Subcutaneous abdominal adipose tissue (tissue), 5 donors: Measurements from ENCODE around the gene PIWIL4.
"Not testable (repeated sequence)": the region's sequence is repeated elsewhere in the genome, so short reads cannot be mapped to it uniquely, and the experiment has no call there.

Source experiments
- H3K27ac ChIP-seq: one replicate; pipeline ENCODE4 v1.7.0; 2013; ENCODE audit warnings: low read depth, mild to moderate bottlenecking, inconsistent platforms, low read length, moderate library complexity
- H3K27me3 ChIP-seq, 5 donors: one replicate each; pipeline ENCODE4 v1.7.0; 2013; ENCODE audit warnings: low read length in 5 of 5, inconsistent platforms in 1 of 5; ENCODE audit not compliant: control insufficient read depth in 5 of 5, insufficient read depth in 4 of 5
- H3K36me3 ChIP-seq, 5 donors: one replicate each; pipeline ENCODE4 v1.7.0; 2013; ENCODE audit warnings: low read length in 5 of 5; ENCODE audit not compliant: control insufficient read depth in 5 of 5, insufficient read depth in 5 of 5
- H3K4me1 ChIP-seq, 5 donors: one replicate each; pipeline ENCODE4 v1.7.0; 2013; ENCODE audit warnings: low read length in 5 of 5, mild to moderate bottlenecking in 3 of 5, moderate library complexity in 1 of 5; ENCODE audit not compliant: control insufficient read depth in 5 of 5, insufficient read depth in 5 of 5
- H3K4me3 ChIP-seq, 5 donors: one replicate each; pipeline ENCODE4 v1.7.0; 2013; ENCODE audit warnings: low read length in 5 of 5, low read depth in 1 of 5
- H3K9ac ChIP-seq, 5 donors: one replicate each; pipeline ENCODE4 v1.7.0; 2013; ENCODE audit warnings: low read length in 5 of 5, mild to moderate bottlenecking in 4 of 5, moderate library complexity in 3 of 5
- H3K9me3 ChIP-seq, 5 donors: one replicate each; pipeline ENCODE4 v1.7.0; 2013; ENCODE audit warnings: low read length in 5 of 5; ENCODE audit not compliant: control insufficient read depth in 5 of 5
- donor health status: healthy.
- donor health status: healthy.
- donor health status: healthy.
- donor health status: healthy.
- donor health status: healthy.

The PIWIL4 gene

DNA sequence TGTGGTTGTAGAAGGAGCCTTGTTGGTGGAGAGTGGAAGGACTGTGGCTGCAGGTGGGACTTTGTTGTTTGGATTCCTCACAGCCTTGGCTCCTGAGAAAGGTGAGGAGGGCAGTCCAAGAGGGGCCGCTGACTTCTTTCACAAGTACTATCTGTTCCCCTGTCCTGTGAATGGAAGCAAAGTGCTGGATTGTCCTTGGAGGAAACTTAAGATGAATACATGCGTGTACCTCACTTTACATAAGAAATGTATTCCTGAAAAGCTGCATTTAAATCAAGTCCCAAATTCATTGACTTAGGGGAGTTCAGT lies 21.1 kb upstream of the PIWIL4 start:
- no peak overlapping the region for H3K27ac ChIP-seq
- H3K9me3 ChIP-seq: no peaks in the 10 kb centered on the region
- peaks cover 0 to 53% (median 46%) of the 10 kb centered on the region in 5 donors for H3K4me1 ChIP-seq
- peak overlapping the region in 4 of 5 donors; percentile 39 to 81 (median 54) for H3K9ac ChIP-seq
- no peaks in the 10 kb centered on the region for H3K27me3 ChIP-seq
- peaks cover 0 to 4% (median 0%) of the 10 kb centered on the region in 5 donors for H3K36me3 ChIP-seq
- H3K4me3 ChIP-seq: peak overlapping the region; percentile 61 to 85 (median 76)

- Histone ChIP-seq H3K27ac (no peak overlapping the region), H3K9ac (peak overlapping the region in 1 of 5 donors; percentile 41), H3K27me3 (no peaks in the 10 kb centered on the region), H3K4me1 (peaks cover 0 to 53% (median 46%) of the 10 kb centered on the region in 5 donors), H3K36me3 (peaks cover 0 to 4% (median 0%) of the 10 kb centered on the region in 5 donors), H3K4me3 (peak overlapping the region in 3 of 5 donors; percentile 10 to 85 (median 14)), H3K9me3 (no peaks in the 10 kb centered on the region)
These were observed 20.3 kb upstream of the PIWIL4 start for GRCh38 chr11:94546886-94547285.

DNA sequence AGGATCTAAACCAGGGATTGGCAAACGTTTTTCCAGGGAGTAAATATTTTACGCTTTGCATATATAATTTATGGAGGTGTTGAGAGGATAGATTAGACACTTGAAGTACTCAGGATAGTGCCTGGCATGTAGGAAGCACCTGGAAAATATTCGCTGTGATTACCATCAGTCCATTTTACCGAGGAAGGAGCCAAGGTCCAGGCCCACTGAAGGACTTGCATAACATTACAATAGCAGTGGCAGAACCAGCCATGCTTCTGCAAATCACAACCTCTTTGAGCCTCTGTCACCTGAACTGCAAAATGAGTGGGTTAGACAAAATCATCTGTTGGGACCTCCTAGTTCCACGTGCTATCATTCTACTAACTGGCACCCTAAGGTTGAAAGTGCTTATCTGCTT lies 18.0 kb upstream of the PIWIL4 start:
- Histone ChIP-seq H3K4me3 (no peak overlapping the region), H3K9ac (no peak overlapping the region)

DNA sequence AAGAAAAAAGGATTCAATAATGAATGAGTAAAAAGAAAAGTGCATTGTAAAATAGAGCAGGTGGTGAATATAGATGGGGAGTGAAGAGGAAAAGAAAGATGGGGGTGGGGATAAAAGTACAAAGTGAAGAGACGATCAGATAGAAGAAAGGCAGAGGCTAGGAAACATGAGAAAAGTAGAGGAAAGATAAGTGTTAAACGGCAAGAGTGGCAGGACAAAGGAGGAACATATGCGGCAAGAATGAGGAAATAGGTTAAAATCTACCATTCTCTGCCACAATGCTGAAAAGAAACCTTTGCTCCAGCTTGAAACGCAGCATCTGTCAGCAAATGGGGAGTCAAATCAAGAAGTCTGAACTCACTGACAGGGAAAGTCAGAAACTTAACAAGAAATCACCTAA lies 16.7 kb upstream of the PIWIL4 start:
- Histone ChIP-seq H3K4me1 (peaks cover 0 to 33% (median 29%) of the 10 kb centered on the region in 5 donors), H3K9ac (no peak overlapping the region), H3K4me3 (no peak overlapping the region), H3K36me3 (peaks cover 0 to 4% (median 0%) of the 10 kb centered on the region in 5 donors), H3K27ac (no peak overlapping the region), H3K9me3 (no peaks in the 10 kb centered on the region), H3K27me3 (no peaks in the 10 kb centered on the region)

More for the DNA sequence above, 18.0 kb upstream of the PIWIL4 start:
- H3K9me3 ChIP-seq: no peaks in the 10 kb centered on the region
- H3K27me3 ChIP-seq: no peaks in the 10 kb centered on the region
- peaks cover 0 to 4% (median 0%) of the 10 kb centered on the region in 5 donors for H3K36me3 ChIP-seq
- H3K4me1 ChIP-seq: peaks cover 0 to 43% (median 40%) of the 10 kb centered on the region in 5 donors
- no peak overlapping the region for H3K27ac ChIP-seq

DNA sequence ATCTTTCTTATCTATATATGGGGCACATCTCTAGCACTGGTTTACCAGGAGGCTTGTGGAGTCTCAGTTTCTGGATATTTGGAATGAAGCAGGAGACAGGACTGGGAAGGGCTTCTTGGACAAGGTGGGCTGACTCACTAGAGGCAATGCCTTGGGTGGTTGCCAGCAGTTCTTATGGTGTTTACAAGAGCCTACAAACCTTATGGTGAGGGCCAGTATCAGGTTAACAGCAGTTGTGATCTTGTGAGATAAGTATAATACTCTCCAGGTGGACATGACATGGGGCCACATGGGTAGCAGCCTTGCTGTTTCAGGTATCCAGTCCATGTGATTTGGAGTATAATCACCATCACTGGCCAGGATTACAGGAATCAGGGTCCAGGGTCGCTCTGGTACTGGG lies 13.2 kb upstream of the PIWIL4 start:
- H3K27ac ChIP-seq: no peak overlapping the region
- peaks cover 0 to 8% (median 4%) of the 10 kb centered on the region in 5 donors for H3K4me1 ChIP-seq
- no peak overlapping the region for H3K9ac ChIP-seq
- no peaks in the 10 kb centered on the region for H3K36me3 ChIP-seq
- no peaks in the 10 kb centered on the region for H3K27me3 ChIP-seq
- H3K4me3 ChIP-seq: no peak overlapping the region
- H3K9me3 ChIP-seq: no peaks in the 10 kb centered on the region

GRCh38 chr11:94555752-94556329 lies 11.3 kb upstream of the PIWIL4 start:
- H3K4me3 ChIP-seq, H3K27ac ChIP-seq, H3K9me3 ChIP-seq, H3K4me1 ChIP-seq, H3K36me3 ChIP-seq, H3K27me3 ChIP-seq, H3K9ac ChIP-seq: not testable (repeated sequence)

DNA sequence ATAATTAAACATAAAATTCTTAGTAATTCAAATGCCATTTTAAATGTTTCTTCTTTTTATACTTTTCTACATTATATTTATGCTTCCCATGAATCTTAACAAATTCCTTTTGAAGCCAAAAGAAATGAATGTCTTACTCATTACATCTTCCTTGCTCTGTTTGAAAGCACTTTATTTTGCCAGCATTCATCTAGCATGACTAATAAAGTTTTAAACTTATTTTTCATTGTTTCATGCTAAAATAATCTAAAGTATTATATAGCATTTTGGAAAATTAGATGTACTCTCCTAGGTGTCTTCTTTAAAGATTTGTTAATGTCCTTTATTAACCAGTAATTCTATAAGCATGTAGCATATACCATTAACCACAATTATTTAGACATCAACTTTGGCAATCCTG lies 9.7 kb upstream of the PIWIL4 start:
- Histone ChIP-seq H3K4me3 (no peak overlapping the region), H3K36me3 (no peaks in the 10 kb centered on the region), H3K27me3 (no peaks in the 10 kb centered on the region), H3K27ac (no peak overlapping the region), H3K9ac (no peak overlapping the region), H3K4me1 (no peaks in the 10 kb centered on the region), H3K9me3 (no peaks in the 10 kb centered on the region)

DNA sequence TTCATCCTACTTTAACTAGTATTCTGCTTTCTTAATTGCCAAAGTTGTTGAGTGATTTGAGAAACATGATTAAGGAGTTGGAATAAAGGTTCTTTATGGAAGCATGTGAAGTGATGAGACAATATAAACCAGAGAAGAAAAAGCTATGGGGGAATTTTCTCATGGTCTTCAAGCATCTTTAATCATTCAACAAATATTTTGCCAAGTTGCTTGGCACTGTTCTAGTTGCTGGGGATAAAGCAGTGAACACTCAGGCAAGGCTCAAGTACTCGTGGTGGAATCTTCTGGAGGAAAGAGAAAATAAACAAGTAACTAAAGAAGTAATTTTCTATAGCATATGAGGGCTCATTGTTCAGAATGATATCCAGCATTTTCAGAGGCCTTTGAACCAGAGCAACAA lies 9.2 kb upstream of the PIWIL4 start:
- H3K9me3 ChIP-seq: no peaks in the 10 kb centered on the region

DNA sequence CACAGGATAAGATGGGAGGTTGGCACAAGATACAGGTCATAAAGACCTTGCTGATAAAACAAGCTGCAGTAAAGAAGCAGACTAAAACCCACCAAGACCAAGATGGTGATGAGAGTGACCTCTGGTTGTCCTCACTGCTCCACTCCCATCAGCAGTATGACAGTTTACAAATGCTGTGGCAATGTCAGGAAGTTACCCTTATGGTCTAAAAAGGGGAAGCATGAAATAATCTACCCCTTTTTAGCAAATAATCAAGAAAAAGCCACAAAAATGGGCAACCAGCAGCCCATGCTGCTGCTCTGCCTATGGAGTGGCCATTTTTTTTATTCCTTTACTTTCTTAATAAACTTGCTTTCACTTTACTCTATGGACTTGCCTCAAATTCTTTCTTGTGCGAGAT lies 8.7 kb upstream of the PIWIL4 start:
- H3K4me1 ChIP-seq: no peaks in the 10 kb centered on the region
- no peaks in the 10 kb centered on the region for H3K27me3 ChIP-seq

More for the DNA sequence above, 9.2 kb upstream of the PIWIL4 start:
- no peak overlapping the region for H3K27ac ChIP-seq
- H3K4me3 ChIP-seq: no peak overlapping the region
- H3K4me1 ChIP-seq: no peaks in the 10 kb centered on the region
- H3K9ac ChIP-seq: no peak overlapping the region
- H3K27me3 ChIP-seq: no peaks in the 10 kb centered on the region
- no peaks in the 10 kb centered on the region for H3K36me3 ChIP-seq

GRCh38 chr11:94558932-94559331 lies 8.2 kb upstream of the PIWIL4 start:
- Histone ChIP-seq H3K27me3 (no peaks in the 10 kb centered on the region), H3K4me3 (no peak overlapping the region), H3K9me3 (no peaks in the 10 kb centered on the region), H3K36me3 (no peaks in the 10 kb centered on the region), H3K9ac (no peak overlapping the region), H3K4me1 (no peaks in the 10 kb centered on the region), H3K27ac (no peak overlapping the region)

More for the DNA sequence above, 8.7 kb upstream of the PIWIL4 start:
- H3K36me3 ChIP-seq: no peaks in the 10 kb centered on the region
- no peak overlapping the region for H3K27ac ChIP-seq
- no peak overlapping the region for H3K9ac ChIP-seq
- no peak overlapping the region for H3K4me3 ChIP-seq
- H3K9me3 ChIP-seq: no peaks in the 10 kb centered on the region
